Ovary (tissue), 3 donors: ENCODE measurements around the gene CARMIL3.
"Not testable (repeated sequence)": the region's sequence is repeated elsewhere in the genome, so short reads cannot be mapped to it uniquely, and the experiment has no call there.

Experiments used
- EP300 ChIP-seq: sonication (generic); formaldehyde crosslinking; IDR thresholded peaks from one replicate; pipeline ENCODE4 v1.6.1; 2017; ENCODE audit warnings: antibody characterized with exemption
- POLR2A ChIP-seq: fragments of 450-650 bp; IDR thresholded peaks from one replicate; pipeline ENCODE4 v1.6.1; 2017; ENCODE audit warnings: antibody characterized with exemption, mild to moderate bottlenecking, moderate library complexity
- TF ChIP-seq, protein P1 (sequence below), 3 donors: fragments of 450-650 bp in 2 of 3; fragments of 200-600 bp in 1 of 3; IDR thresholded peaks; one replicate each; pipeline versions ENCODE4 v1.5.1 to v1.8.0; 2016 to 2022; ENCODE audit warnings: antibody characterized with exemption in 3 of 3, mild to moderate bottlenecking in 1 of 3
- donor health status: DM: no; HTN: no; CAD: no.

DNA sequence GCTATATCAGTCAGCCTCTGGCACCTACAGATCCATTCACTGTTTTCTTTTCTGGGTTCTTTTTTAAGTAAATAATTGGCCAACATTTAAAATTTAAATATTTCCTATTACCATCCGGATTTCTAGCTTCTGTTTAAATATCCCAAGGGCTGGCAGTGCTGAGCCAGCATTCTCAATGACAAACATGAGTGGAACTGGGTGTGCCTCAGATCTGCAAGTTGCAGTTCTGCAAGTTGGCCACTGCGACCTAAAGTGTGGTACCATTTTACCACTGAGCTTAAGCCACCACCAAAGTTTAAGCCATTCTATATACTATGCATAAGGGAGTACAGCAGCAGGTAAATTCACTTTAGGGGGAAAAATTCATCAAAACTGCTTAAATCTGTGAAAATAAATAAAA, 31.9 kb upstream of the CARMIL3 start:
- TF ChIP-seq, protein P1, sequence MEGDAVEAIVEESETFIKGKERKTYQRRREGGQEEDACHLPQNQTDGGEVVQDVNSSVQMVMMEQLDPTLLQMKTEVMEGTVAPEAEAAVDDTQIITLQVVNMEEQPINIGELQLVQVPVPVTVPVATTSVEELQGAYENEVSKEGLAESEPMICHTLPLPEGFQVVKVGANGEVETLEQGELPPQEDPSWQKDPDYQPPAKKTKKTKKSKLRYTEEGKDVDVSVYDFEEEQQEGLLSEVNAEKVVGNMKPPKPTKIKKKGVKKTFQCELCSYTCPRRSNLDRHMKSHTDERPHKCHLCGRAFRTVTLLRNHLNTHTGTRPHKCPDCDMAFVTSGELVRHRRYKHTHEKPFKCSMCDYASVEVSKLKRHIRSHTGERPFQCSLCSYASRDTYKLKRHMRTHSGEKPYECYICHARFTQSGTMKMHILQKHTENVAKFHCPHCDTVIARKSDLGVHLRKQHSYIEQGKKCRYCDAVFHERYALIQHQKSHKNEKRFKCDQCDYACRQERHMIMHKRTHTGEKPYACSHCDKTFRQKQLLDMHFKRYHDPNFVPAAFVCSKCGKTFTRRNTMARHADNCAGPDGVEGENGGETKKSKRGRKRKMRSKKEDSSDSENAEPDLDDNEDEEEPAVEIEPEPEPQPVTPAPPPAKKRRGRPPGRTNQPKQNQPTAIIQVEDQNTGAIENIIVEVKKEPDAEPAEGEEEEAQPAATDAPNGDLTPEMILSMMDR (IDR thresholded peaks at IDR 0.05), result not testable (repeated sequence)
- TF ChIP-seq POLR2A, EP300: not testable (repeated sequence)
